HepG2 (cell line): ENCODE results near the gene TRIM66. TPM values are rescaled to one million over a fixed set of nuclear protein-coding genes. Genes with fewer than 3 reads are reported as not detected.
A peak's percentile ranks its signal among the peaks of the same experiment; 100 is the strongest.

Source experiments
- CHD4 ChIP-seq: fragments of 200-600 bp; sonication (generic); IDR thresholded peaks from 2 replicates; pipeline ENCODE4 v1.7.0; 2017; ENCODE audit warnings: mild to moderate bottlenecking, low read length, borderline replicate concordance
- FOSL1 ChIP-seq: sonication (generic); formaldehyde crosslinking; IDR thresholded peaks from 2 replicates; pipeline ENCODE4 v1.9.0; 2021; ENCODE audit warnings: missing genetic modification reagents, borderline replicate concordance
- FOXK1 ChIP-seq: sonication (generic); formaldehyde crosslinking; IDR thresholded peaks from 2 replicates; pipeline ENCODE4 v1.4.0; 2020; ENCODE audit warnings: low read depth, missing genetic modification reagents, borderline replicate concordance
- GATAD2A ChIP-seq: IDR thresholded peaks from 2 replicates; pipeline ENCODE4 v1.6.1; 2016
- KMT2B ChIP-seq: IDR thresholded peaks from 2 replicates; pipeline ENCODE4 v1.6.1; 2016; ENCODE audit warnings: missing genetic modification reagents, missing compliant biosample characterization
- MAFK ChIP-seq, 2 experiments: IDR thresholded peaks in 1 of 2; conservative IDR thresholded peaks in 1 of 2; 2 replicates each; pipeline ENCODE4 v1.6.1; 2011; ENCODE audit warnings: improper control_type of control experiment in 2 of 2, low read length in 2 of 2
- RFX3 ChIP-seq: IDR thresholded peaks from 2 replicates; pipeline ENCODE4 v1.6.1; 2016; ENCODE audit warnings: missing biosample characterization, missing genetic modification reagents
- SETDB1 ChIP-seq: sonication (generic); formaldehyde crosslinking; IDR thresholded peaks from 2 replicates; pipeline ENCODE4 v1.5.1; 2020; ENCODE audit warnings: missing genetic modification reagents, mild to moderate bottlenecking, borderline replicate concordance
- SIN3B ChIP-seq: fragments of 150-350 bp; IDR thresholded peaks from 2 replicates; pipeline ENCODE4 v1.6.1; 2014; ENCODE audit warnings: low read length
- SOX6 ChIP-seq, 2 experiments: fragments of 450-650 bp in 1 of 2; sonication (generic) in 1 of 2; formaldehyde crosslinking in 1 of 2; IDR thresholded peaks; 2 replicates each; pipeline versions ENCODE4 v1.4.0 to v1.6.1; 2017 to 2020; ENCODE audit warnings: antibody characterized with exemption in 1 of 2, mild to moderate bottlenecking in 1 of 2, missing genetic modification reagents in 1 of 2
- ZBTB42 ChIP-seq: sonication (generic); formaldehyde crosslinking; IDR thresholded peaks from 2 replicates; pipeline ENCODE4 v1.5.0; 2020; ENCODE audit warnings: mild to moderate bottlenecking, missing genetic modification reagents
- ZFY ChIP-seq: sonication (generic); formaldehyde crosslinking; IDR thresholded peaks from 2 replicates; pipeline ENCODE4 v1.4.0; 2020; ENCODE audit warnings: missing genetic modification reagents
- ZNF232 ChIP-seq: sonication (generic); formaldehyde crosslinking; IDR thresholded peaks from 2 replicates; pipeline ENCODE4 v1.4.0; 2020; ENCODE audit warnings: missing genetic modification reagents, borderline replicate concordance
- ZNF251 ChIP-seq: sonication (generic); formaldehyde crosslinking; IDR thresholded peaks from 2 replicates; pipeline ENCODE4 v1.9.0; 2021; ENCODE audit warnings: mild to moderate bottlenecking, missing genetic modification reagents
- ZNF432 ChIP-seq: sonication (generic); formaldehyde crosslinking; IDR thresholded peaks from 2 replicates; pipeline ENCODE4 v1.5.0; 2020; ENCODE audit warnings: missing genetic modification reagents, mild to moderate bottlenecking, borderline replicate concordance
- ZNF775 ChIP-seq: sonication (generic); formaldehyde crosslinking; IDR thresholded peaks from 2 replicates; pipeline ENCODE4 v1.4.0; 2020; ENCODE audit warnings: missing genetic modification reagents, mild to moderate bottlenecking, moderate library complexity, borderline replicate concordance
- ZSCAN31 ChIP-seq: sonication (generic); formaldehyde crosslinking; IDR thresholded peaks from 2 replicates; pipeline ENCODE4 v1.5.0; 2020; ENCODE audit warnings: low read depth, mild to moderate bottlenecking, missing genetic modification reagents
- polyA plus RNA-seq, 8 experiments: library from polyadenylated mRNA; depleted of rRNA in 3 of 8; stranded (reverse) in 7 of 8; unstranded in 1 of 8; fragments of >200 nt; fragmentation: Illumina TruSeq in 4 of 8; extraction: Trizol in 4 of 8; gene quantifications; 2 replicates each; pipeline versions ENCODE4 v1.2.1 to v1.2.3, GENCODE V29; 2011 to 2016; ENCODE audit warnings: low read depth in 4 of 8, missing spikeins in 1 of 8, mixed read lengths in 1 of 8; ENCODE audit not compliant: insufficient read depth in 1 of 8
- total RNA-seq, 5 experiments: library from RNA; depleted of rRNA; stranded (reverse); fragments of >200 nt; fragmentation: Illumina TruSeq; extraction: Trizol; gene quantifications; 2 replicates each; pipeline ENCODE4 v1.2.3, GENCODE V29; 2016; ENCODE audit warnings: low read depth in 1 of 5
- TF ChIP-seq, protein P1 (sequence below): sonication (generic); formaldehyde crosslinking; conservative IDR thresholded peaks from 2 replicates; pipeline ENCODE4 v1.4.0; 2020; ENCODE audit warnings: missing genetic modification reagents
- TF ChIP-seq, protein P2 (sequence below): sonication (generic); formaldehyde crosslinking; IDR thresholded peaks from 2 replicates; pipeline ENCODE4 v1.4.0; 2020; ENCODE audit warnings: mild to moderate bottlenecking, low read depth, missing genetic modification reagents
- TF ChIP-seq, protein P3 (sequence below): IDR thresholded peaks from 2 replicates; pipeline ENCODE4 v1.6.1; 2012; ENCODE audit warnings: inconsistent platforms
- TF ChIP-seq, protein P4 (sequence below): sonication (generic); formaldehyde crosslinking; IDR thresholded peaks from 2 replicates; pipeline ENCODE4 v1.5.1; 2020; ENCODE audit warnings: mild to moderate bottlenecking, missing genetic modification reagents, moderate library complexity
- TF ChIP-seq, protein P5 (sequence below): sonication (generic); formaldehyde crosslinking; IDR thresholded peaks from 2 replicates; pipeline ENCODE4 v1.8.1; 2023; ENCODE audit warnings: missing genetic modification reagents, inconsistent platforms, borderline replicate concordance
- TF ChIP-seq, protein P6 (sequence below): sonication (generic); formaldehyde crosslinking; IDR thresholded peaks from 2 replicates; pipeline ENCODE4 v1.8.0; 2022; ENCODE audit warnings: mild to moderate bottlenecking, missing genetic modification reagents

Gene TRIM66
- total and polyA plus RNA-seq, 2 of the 13 experiments (the other 11 are each of a cell fraction or from before 2014, with no cell fraction given): 4.9 to 6.1 TPM

DNA sequence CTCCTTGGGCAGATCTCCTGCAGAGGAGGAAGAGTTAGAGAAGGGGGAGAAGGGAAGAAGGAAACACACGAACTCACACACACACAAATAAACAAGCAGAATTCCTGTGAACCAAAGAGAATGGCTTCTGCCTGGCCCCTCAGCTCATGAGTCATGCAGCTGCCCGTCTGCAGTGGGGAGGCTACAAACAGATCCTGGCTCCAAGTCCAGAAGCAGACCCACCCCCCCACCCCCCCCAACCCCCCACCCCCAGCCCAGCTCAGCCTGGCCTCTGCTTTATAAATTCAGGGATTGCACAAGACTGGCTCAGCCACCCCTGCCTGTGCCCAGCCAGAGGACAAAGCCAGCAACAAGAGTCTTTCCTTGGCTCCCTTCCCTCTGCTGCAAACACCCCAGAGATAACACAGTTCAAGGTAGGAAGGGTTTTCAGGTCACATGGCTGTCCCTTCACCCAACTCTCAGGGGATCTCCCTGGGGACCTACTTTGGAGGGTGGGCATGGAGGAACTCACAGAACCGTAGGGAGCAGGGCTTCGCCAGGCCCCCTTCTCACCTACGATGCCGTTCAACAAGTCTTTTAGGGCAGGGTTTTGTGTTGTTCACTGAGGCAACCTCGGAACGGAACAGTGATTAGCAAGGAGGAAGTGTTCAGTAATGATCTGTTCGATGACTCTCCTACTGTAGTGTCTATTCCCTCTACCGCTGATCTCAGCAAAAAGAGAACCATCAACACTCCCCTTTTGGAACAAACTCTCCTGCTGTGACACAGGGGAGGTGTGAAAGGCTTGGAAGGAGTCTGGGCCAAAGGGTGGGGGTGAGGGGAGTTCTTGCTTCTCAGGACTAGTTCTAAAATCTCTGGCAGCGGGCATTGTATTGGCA, 35.6 kb upstream of the TRIM66 start (continued):
- TF ChIP-seq, protein P1, sequence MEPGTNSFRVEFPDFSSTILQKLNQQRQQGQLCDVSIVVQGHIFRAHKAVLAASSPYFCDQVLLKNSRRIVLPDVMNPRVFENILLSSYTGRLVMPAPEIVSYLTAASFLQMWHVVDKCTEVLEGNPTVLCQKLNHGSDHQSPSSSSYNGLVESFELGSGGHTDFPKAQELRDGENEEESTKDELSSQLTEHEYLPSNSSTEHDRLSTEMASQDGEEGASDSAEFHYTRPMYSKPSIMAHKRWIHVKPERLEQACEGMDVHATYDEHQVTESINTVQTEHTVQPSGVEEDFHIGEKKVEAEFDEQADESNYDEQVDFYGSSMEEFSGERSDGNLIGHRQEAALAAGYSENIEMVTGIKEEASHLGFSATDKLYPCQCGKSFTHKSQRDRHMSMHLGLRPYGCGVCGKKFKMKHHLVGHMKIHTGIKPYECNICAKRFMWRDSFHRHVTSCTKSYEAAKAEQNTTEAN (CRISPR knock-in tag): no peak
- TF ChIP-seq CHD4 (no peak), ZNF251 (CRISPR knock-in tag) (no peak), FOSL1 (peak; percentile 74; the same call in 1 of the 2 replicates), SOX6 (IDR thresholded peaks at IDR 0.05) (no peak), SOX6 (CRISPR knock-in tag; IDR thresholded peaks at IDR 0.05) (peak; percentile 29; the same call in 1 of the 2 replicates), ZFY (no peak), ZNF775 (CRISPR knock-in tag) (no peak), SETDB1 (CRISPR knock-in tag) (no peak), KMT2B (CRISPR knock-in tag) (no peak), FOXK1 (CRISPR knock-in tag) (0 out of 2 replicates have a peak, but pooled peaks have one; percentile 22), ZBTB42 (CRISPR knock-in tag) (no peak), MAFK (conservative IDR thresholded peaks at IDR 0.05 in 1 of 2, IDR thresholded peaks at IDR 0.05 in 1 of 2; ENCODE audit: low read length in 2 of 2) (peak; percentile 72 to 83), GATAD2A (CRISPR knock-in tag) (peak; percentile 43; the same call in 1 of the 2 replicates), ZNF232 (CRISPR knock-in tag) (0 out of 2 replicates have a peak, but pooled peaks have one; percentile 36), SIN3B (no peak), RFX3 (CRISPR knock-in tag) (no peak), ZNF432 (CRISPR knock-in tag) (no peak), ZSCAN31 (0 out of 2 replicates have a peak, but pooled peaks have one; percentile 12)
- TF ChIP-seq, protein P2, sequence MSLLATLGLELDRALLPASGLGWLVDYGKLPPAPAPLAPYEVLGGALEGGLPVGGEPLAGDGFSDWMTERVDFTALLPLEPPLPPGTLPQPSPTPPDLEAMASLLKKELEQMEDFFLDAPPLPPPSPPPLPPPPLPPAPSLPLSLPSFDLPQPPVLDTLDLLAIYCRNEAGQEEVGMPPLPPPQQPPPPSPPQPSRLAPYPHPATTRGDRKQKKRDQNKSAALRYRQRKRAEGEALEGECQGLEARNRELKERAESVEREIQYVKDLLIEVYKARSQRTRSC (CRISPR knock-in tag): no peak
- TF ChIP-seq, protein P3, sequence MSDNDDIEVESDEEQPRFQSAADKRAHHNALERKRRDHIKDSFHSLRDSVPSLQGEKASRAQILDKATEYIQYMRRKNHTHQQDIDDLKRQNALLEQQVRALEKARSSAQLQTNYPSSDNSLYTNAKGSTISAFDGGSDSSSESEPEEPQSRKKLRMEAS: peak; percentile 13; the same call in 1 of the 2 replicates
- TF ChIP-seq, protein P4, sequence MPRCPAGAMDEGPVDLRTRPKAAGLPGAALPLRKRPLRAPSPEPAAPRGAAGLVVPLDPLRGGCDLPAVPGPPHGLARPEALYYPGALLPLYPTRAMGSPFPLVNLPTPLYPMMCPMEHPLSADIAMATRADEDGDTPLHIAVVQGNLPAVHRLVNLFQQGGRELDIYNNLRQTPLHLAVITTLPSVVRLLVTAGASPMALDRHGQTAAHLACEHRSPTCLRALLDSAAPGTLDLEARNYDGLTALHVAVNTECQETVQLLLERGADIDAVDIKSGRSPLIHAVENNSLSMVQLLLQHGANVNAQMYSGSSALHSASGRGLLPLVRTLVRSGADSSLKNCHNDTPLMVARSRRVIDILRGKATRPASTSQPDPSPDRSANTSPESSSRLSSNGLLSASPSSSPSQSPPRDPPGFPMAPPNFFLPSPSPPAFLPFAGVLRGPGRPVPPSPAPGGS (CRISPR knock-in tag): no peak
- TF ChIP-seq, protein P5, sequence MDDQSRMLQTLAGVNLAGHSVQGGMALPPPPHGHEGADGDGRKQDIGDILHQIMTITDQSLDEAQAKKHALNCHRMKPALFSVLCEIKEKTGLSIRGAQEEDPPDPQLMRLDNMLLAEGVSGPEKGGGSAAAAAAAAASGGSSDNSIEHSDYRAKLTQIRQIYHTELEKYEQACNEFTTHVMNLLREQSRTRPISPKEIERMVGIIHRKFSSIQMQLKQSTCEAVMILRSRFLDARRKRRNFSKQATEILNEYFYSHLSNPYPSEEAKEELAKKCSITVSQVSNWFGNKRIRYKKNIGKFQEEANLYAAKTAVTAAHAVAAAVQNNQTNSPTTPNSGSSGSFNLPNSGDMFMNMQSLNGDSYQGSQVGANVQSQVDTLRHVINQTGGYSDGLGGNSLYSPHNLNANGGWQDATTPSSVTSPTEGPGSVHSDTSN: no peak
- TF ChIP-seq, protein P6, sequence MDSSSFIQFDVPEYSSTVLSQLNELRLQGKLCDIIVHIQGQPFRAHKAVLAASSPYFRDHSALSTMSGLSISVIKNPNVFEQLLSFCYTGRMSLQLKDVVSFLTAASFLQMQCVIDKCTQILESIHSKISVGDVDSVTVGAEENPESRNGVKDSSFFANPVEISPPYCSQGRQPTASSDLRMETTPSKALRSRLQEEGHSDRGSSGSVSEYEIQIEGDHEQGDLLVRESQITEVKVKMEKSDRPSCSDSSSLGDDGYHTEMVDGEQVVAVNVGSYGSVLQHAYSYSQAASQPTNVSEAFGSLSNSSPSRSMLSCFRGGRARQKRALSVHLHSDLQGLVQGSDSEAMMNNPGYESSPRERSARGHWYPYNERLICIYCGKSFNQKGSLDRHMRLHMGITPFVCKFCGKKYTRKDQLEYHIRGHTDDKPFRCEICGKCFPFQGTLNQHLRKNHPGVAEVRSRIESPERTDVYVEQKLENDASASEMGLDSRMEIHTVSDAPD (CRISPR knock-in tag): no peak
